HT-29 (cell line): Measurements from ENCODE around the gene ADAMTS7. TPM values are rescaled to one million over a fixed set of nuclear protein-coding genes. Genes with fewer than 3 reads are reported as not detected.
A peak's percentile ranks its signal among the peaks of the same experiment; 100 is the strongest.
"Not testable (repeated sequence)": the region's sequence is repeated elsewhere in the genome, so short reads cannot be mapped to it uniquely, and the experiment has no call there.

Source experiments
- DNase-seq: peaks from one replicate; pipeline ENCODE4 v3.0.0-alpha.2; 2015; ENCODE audit warnings: low spot score
- total RNA-seq: library from RNA; depleted of rRNA; stranded (reverse); fragments of >200 nt; shearing (Covaris generic); gene quantifications from 2 replicates; pipeline ENCODE4 v1.2.3, GENCODE V29; 2014

The ADAMTS7 gene
- total RNA-seq, 1 experiment from 2014 or later = 0.69 TPM

GRCh38 chr15:78765154-78765860 lies 46.0 kb downstream of the ADAMTS7 start:
- DNase-seq = not testable (repeated sequence)

- DNase-seq = peak; percentile 56
Observed at GRCh38 chr15:78764340-78765153, 46.7 kb downstream of the ADAMTS7 start.

GRCh38 chr15:78763796-78764241 lies 47.4 kb downstream of the ADAMTS7 start:
- DNase-seq = no peak

- no peak for DNase-seq
Observed at GRCh38 chr15:78762985-78763795, 48.1 kb downstream of the ADAMTS7 start.

GRCh38 chr15:78762386-78762961 lies 48.8 kb downstream of the ADAMTS7 start:
- DNase-seq = not testable (repeated sequence)

GRCh38 chr15:78761891-78762385 lies 49.3 kb downstream of the ADAMTS7 start:
- DNase-seq = no peak

- not testable (repeated sequence) for DNase-seq
Observed at GRCh38 chr15:78761475-78761874, 49.8 kb downstream of the ADAMTS7 start.

- no peak for DNase-seq
Observed at GRCh38 chr15:78761020-78761419, 50.2 kb downstream of the ADAMTS7 start.

- DNase-seq = not testable (repeated sequence)
Observed at GRCh38 chr15:78760091-78760882, 51.0 kb downstream of the ADAMTS7 start.

GRCh38 chr15:78759361-78759998 lies 51.8 kb downstream of the ADAMTS7 start:
- not testable (repeated sequence) for DNase-seq

- DNase-seq = not testable (repeated sequence)
Observed at GRCh38 chr15:78758486-78759200, 52.6 kb downstream of the ADAMTS7 start.

GRCh38 chr15:78758084-78758483 lies 53.2 kb downstream of the ADAMTS7 start:
- DNase-seq = not testable (repeated sequence)

GRCh38 chr15:78757636-78757905 lies 53.7 kb downstream of the ADAMTS7 start:
- no peak for DNase-seq

GRCh38 chr15:78756781-78757635 lies 54.3 kb downstream of the ADAMTS7 start:
- DNase-seq = not testable (repeated sequence)

GRCh38 chr15:78755900-78756591 lies 55.2 kb downstream of the ADAMTS7 start:
- peak; percentile 38 for DNase-seq

- DNase-seq = not testable (repeated sequence)
Observed at GRCh38 chr15:78754637-78755280, 56.5 kb downstream of the ADAMTS7 start.
